Fibroblast of villous mesenchyme (primary cell): Measurements from ENCODE around the gene PTPN13. TPM values are rescaled to one million over a fixed set of nuclear protein-coding genes. Genes with fewer than 3 reads are reported as not detected.

Experiments used
- DNase-seq: peaks from one replicate; pipeline ENCODE4 v3.0.0-alpha.2; 2010; ENCODE audit warnings: low read depth
- H3K4me3 ChIP-seq: 2 replicates; pipeline ENCODE4 v1.5.1; 2011; ENCODE audit warnings: low read depth, mild to moderate bottlenecking, low read length
- CTCF ChIP-seq: IDR thresholded peaks from 2 replicates; pipeline ENCODE4 v1.5.1; 2012; ENCODE audit warnings: low read depth, mild to moderate bottlenecking, low read length; ENCODE audit not compliant: insufficient read depth
- total RNA-seq: library from RNA; depleted of rRNA; stranded (reverse); fragments of >200 nt; gene quantifications from 2 replicates; pipeline ENCODE4 v1.2.3, GENCODE V29; 2012

PTPN13 gene
- total RNA-seq, 1 donor: 73.0 TPM

DNA sequence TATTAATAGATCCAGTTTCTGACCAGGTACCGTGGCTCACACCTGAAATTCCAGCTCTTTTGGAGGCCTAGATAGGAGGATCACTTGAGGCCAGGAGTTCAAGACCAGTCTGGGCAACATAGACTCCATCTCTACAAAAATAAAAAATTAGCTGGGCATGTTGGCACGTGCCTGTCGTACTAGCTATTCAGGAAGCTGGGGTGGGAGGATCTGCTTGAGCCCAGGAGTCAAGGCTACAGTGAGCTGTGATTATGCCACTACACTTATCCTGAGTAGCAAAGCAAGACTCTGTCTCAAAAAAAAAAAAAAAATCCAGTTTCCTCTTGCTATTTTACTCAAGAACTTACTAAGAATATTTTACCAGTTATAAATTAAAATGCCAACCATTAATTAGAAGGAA lies 163.4 kb downstream of the PTPN13 start:
- DNase-seq: no peak
- TF ChIP-seq CTCF: no peak
- H3K4me3 ChIP-seq: no peak overlapping the region

DNA sequence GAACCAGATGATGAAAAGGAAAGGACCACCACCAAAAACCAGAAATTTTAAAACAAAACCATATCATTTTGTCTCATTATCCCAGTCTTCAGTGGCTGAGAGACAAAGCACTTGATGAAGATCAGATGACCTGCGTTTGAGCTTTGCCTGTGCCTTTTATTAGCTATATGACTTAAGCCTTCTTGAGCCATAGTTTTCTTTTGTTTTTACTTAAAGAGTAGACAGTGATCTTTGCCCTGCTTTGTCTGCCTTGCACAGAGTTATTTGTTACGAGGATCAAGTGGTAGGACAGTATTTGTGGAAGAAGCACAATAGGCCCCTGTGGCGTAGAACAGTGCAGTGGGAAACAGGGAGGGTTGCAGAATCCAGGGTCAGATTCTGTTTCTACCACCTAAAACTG lies 165.2 kb downstream of the PTPN13 start:
- no peak for TF ChIP-seq CTCF
- H3K4me3 ChIP-seq: no peak overlapping the region
- DNase-seq: no peak

DNA sequence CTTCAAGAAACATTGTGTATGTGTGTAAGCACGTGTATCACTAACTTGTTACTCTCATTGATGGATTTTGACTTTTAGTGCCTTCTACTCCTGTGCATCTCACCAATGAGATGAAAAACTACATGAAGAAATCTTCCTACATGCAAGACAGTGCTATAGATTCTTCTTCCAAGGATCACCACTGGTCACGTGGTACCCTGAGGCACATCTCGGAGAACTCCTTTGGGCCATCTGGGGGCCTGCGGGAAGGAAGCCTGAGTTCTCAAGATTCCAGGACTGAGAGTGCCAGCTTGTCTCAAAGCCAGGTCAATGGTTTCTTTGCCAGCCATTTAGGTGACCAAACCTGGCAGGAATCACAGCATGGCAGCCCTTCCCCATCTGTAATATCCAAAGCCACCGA lies 168.5 kb downstream of the PTPN13 start:
- no peak for TF ChIP-seq CTCF

GRCh38 chr4:86769794-86770193 lies 175.7 kb downstream of the PTPN13 start:
- H3K4me3 ChIP-seq: no peak overlapping the region
- DNase-seq: no peak
- TF ChIP-seq CTCF: no peak

More for the DNA sequence above, 168.5 kb downstream of the PTPN13 start:
- DNase-seq: no peak
- H3K4me3 ChIP-seq: no peak overlapping the region

GRCh38 chr4:86771141-86771540 lies 177.0 kb downstream of the PTPN13 start:
- DNase-seq: no peak
- TF ChIP-seq CTCF: no peak
- no peak overlapping the region for H3K4me3 ChIP-seq

DNA sequence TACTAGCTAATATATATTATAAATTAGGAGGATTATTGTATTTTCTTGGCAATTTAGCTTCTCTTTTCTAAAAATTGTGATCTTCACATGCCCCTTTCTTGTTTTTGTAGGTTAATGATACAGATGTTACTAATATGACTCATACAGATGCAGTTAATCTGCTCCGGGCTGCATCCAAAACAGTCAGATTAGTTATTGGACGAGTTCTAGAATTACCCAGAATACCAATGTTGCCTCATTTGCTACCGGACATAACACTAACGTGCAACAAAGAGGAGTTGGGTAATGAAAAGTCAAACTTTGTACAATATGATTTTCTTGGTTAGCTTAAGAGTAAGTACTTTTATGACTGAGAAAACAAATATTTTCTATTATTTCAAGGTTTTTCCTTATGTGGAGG lies 180.9 kb downstream of the PTPN13 start:
- TF ChIP-seq CTCF: no peak
- H3K4me3 ChIP-seq: no peak overlapping the region
- peak; percentile 38 for DNase-seq

DNA sequence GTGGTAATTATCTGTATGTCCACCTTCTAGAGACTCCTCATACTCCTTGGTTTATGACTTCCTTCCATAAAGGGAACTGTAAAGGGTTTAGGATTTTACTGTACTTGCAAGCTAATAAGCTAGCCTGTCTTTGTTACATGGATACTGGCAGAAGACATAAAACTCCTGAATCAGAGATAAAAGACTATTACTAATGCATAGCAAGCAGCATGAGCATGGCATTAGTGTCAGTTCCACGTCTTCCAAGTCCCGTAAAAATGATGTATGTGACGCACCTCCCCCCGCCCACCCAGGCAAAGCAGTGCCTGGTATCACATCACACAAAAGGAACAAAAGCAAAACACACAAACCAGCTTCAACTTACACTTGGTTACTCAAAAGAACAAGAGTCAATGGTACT lies 184.1 kb downstream of the PTPN13 start:
- no peak overlapping the region for H3K4me3 ChIP-seq
- TF ChIP-seq CTCF: no peak
- DNase-seq: peak; percentile 67
